ENCODE measurements around the gene CCSER2. TPM values are rescaled to one million over a fixed set of nuclear protein-coding genes. Genes with fewer than 3 reads are reported as not detected.
A peak's percentile ranks its signal among the peaks of the same experiment; 100 is the strongest.
"Not testable (repeated sequence)": the region's sequence is repeated elsewhere in the genome, so short reads cannot be mapped to it uniquely, and the experiment has no call there.

Gene CCSER2
- polyA plus RNA-seq, 4 donors: 9.8 to 22.8 (median 16.2) TPM

- FAIRE-seq; H3K27ac ChIP-seq (ENCODE audit: low read depth in 1 of 3, low read length in 2 of 3): not testable (repeated sequence)
- 80 to 88% (median 85%) methylated on average over 9 of the region's 9 CpGs for WGBS, 3 donors
These were observed 1.4 kb upstream of the CCSER2 start for GRCh38 chr10:84326995-84327394.

DNA sequence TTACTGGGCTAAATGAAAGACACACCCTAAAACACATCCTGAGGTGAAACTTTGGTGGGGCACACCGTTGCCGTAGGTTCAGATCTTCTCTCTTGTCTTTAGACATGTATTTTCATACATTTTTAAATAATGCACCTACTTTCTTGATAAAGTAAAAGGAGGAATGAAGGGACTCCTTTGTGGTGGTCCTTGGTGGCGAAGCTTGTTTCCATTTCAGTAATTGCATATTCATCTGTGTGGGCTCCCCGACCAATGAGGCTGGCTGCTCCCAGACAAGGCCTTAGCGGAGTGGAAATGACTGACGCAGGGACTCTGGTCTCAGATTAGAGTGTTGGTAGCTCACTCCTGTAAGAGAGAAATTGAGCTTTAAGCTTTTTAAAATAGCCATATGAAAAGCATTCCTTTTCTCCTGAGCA, 815 bp downstream of the CCSER2 start:
- DNase-seq: peak in 1 of 2 donors; percentile 68
- Histone ChIP-seq H3K4me1 (ENCODE audit: control insufficient read depth in 3 of 3, insufficient read depth in 2 of 3, low read depth in 1 of 3, low read length in 2 of 3) (peaks cover 0 to 10% (median 7%) of the 10 kb centered on the region in 3 donors), H3K4me3 (ENCODE audit: low read depth in 1 of 3, low read length in 3 of 3) (peak overlapping the region; percentile 57 to 95 (median 75)), H3K36me3 (ENCODE audit: control insufficient read depth in 3 of 3, insufficient read depth in 2 of 3, low read depth in 1 of 3, low read length in 3 of 3) (no peaks in the 10 kb centered on the region), H3K9me3 (ENCODE audit: control insufficient read depth in 2 of 2, insufficient read depth in 1 of 2, low read depth in 1 of 2, low read length in 1 of 2) (no peaks in the 10 kb centered on the region), H3K27me3 (ENCODE audit: control insufficient read depth in 3 of 3, insufficient read depth in 3 of 3, low read length in 3 of 3) (no peaks in the 10 kb centered on the region), H3K27ac (ENCODE audit: low read depth in 1 of 3, low read length in 2 of 3) (peak overlapping the region; percentile 61 to 98 (median 88))
- FAIRE-seq: no peak
- WGBS, 3 donors: 0 to 3% (median 2%) methylated on average over 6 of the region's 6 CpGs

More at GRCh38 chr10:84326995-84327394, 1.4 kb upstream of the CCSER2 start:
- not testable (repeated sequence) for DNase-seq; H3K36me3 ChIP-seq (ENCODE audit: control insufficient read depth in 3 of 3, insufficient read depth in 2 of 3, low read depth in 1 of 3, low read length in 3 of 3); H3K9me3 ChIP-seq (ENCODE audit: control insufficient read depth in 2 of 2, insufficient read depth in 1 of 2, low read depth in 1 of 2, low read length in 1 of 2); H3K4me3 ChIP-seq (ENCODE audit: low read depth in 1 of 3, low read length in 3 of 3); H3K4me1 ChIP-seq (ENCODE audit: control insufficient read depth in 3 of 3, insufficient read depth in 2 of 3, low read depth in 1 of 3, low read length in 2 of 3); H3K27me3 ChIP-seq (ENCODE audit: control insufficient read depth in 3 of 3, insufficient read depth in 3 of 3, low read length in 3 of 3)

- DNase-seq (peak in 1 of 2 donors; percentile 50), FAIRE-seq (no peak)
- H3K27ac ChIP-seq (ENCODE audit: low read depth in 1 of 3, low read length in 2 of 3): peak overlapping the region in 2 of 3 donors; percentile 65 to 76
- peak overlapping the region in 1 of 3 donors; percentile 75 for H3K4me3 ChIP-seq (ENCODE audit: low read depth in 1 of 3, low read length in 3 of 3)
- WGBS, 3 donors: 73 to 75% (median 73%) methylated on average over 7 of the region's 7 CpGs
- H3K9me3 ChIP-seq (ENCODE audit: control insufficient read depth in 2 of 2, insufficient read depth in 1 of 2, low read depth in 1 of 2, low read length in 1 of 2): no peaks in the 10 kb centered on the region
- H3K36me3 ChIP-seq (ENCODE audit: control insufficient read depth in 3 of 3, insufficient read depth in 2 of 3, low read depth in 1 of 3, low read length in 3 of 3): no peaks in the 10 kb centered on the region
- H3K4me1 ChIP-seq (ENCODE audit: control insufficient read depth in 3 of 3, insufficient read depth in 2 of 3, low read depth in 1 of 3, low read length in 2 of 3): peaks cover 0 to 10% (median 7%) of the 10 kb centered on the region in 3 donors
- no peaks in the 10 kb centered on the region for H3K27me3 ChIP-seq (ENCODE audit: control insufficient read depth in 3 of 3, insufficient read depth in 3 of 3, low read length in 3 of 3)
These were observed 1.7 kb downstream of the CCSER2 start for GRCh38 chr10:84329986-84330651.

- no peaks in the 10 kb centered on the region for H3K9me3 ChIP-seq (ENCODE audit: control insufficient read depth in 2 of 2, insufficient read depth in 1 of 2, low read depth in 1 of 2, low read length in 1 of 2)
- H3K27me3 ChIP-seq (ENCODE audit: control insufficient read depth in 3 of 3, insufficient read depth in 3 of 3, low read length in 3 of 3): no peaks in the 10 kb centered on the region
- 69 to 87% (median 85%) methylated on average over 2 of the region's 2 CpGs for WGBS, 3 donors
- peaks cover 3 to 10% (median 9%) of the 10 kb centered on the region in 3 donors for H3K4me1 ChIP-seq (ENCODE audit: control insufficient read depth in 3 of 3, insufficient read depth in 2 of 3, low read depth in 1 of 3, low read length in 2 of 3)
- no peaks in the 10 kb centered on the region for H3K36me3 ChIP-seq (ENCODE audit: control insufficient read depth in 3 of 3, insufficient read depth in 2 of 3, low read depth in 1 of 3, low read length in 3 of 3)
- peak overlapping the region in 1 of 3 donors; percentile 22 for H3K4me3 ChIP-seq (ENCODE audit: low read depth in 1 of 3, low read length in 3 of 3)
- DNase-seq (peak in 1 of 2 donors; percentile 41), FAIRE-seq (no peak)
- peak overlapping the region in 2 of 3 donors; percentile 25 to 61 for H3K27ac ChIP-seq (ENCODE audit: low read depth in 1 of 3, low read length in 2 of 3)
These were observed 2.7 kb downstream of the CCSER2 start for GRCh38 chr10:84331091-84331490.

GRCh38 chr10:84333864-84334451, 5.6 kb downstream of the CCSER2 start:
- DNase-seq (peak in 1 of 2 donors; percentile 31), FAIRE-seq (no peak)
- H3K4me3 ChIP-seq (ENCODE audit: low read depth in 1 of 3, low read length in 3 of 3): no peak overlapping the region
- H3K27ac ChIP-seq (ENCODE audit: low read depth in 1 of 3, low read length in 2 of 3): no peak overlapping the region
- WGBS, 3 donors: 72 to 79% (median 74%) methylated on average over 2 of the region's 2 CpGs
- H3K9me3 ChIP-seq (ENCODE audit: control insufficient read depth in 2 of 2, insufficient read depth in 1 of 2, low read depth in 1 of 2, low read length in 1 of 2): no peaks in the 10 kb centered on the region
- H3K27me3 ChIP-seq (ENCODE audit: control insufficient read depth in 3 of 3, insufficient read depth in 3 of 3, low read length in 3 of 3): no peaks in the 10 kb centered on the region
- no peaks in the 10 kb centered on the region for H3K36me3 ChIP-seq (ENCODE audit: control insufficient read depth in 3 of 3, insufficient read depth in 2 of 3, low read depth in 1 of 3, low read length in 3 of 3)
- H3K4me1 ChIP-seq (ENCODE audit: control insufficient read depth in 3 of 3, insufficient read depth in 2 of 3, low read depth in 1 of 3, low read length in 2 of 3): peaks cover 3 to 10% (median 9%) of the 10 kb centered on the region in 3 donors

DNA sequence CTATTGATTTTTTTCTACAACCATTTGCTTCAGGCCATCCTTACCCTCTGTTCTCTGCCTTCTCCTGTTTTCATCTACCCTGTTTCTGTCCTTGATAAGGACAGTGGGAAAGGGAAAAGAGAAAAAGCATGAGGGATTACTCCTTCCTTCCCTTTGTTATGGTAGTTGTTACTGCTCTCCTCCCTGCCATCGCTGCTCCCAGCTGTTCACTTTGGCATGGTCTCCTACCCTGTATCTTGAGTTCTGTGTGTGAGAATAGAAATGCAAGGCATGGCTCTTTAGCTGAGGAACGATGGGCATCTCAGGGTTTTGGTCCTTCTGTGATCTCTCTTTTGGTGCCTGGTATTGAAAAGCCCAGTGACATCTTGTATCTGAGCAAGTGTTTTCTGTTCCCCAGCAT, 6.4 kb downstream of the CCSER2 start:
- Histone ChIP-seq H3K27ac (ENCODE audit: low read depth in 1 of 3, low read length in 2 of 3) (no peak overlapping the region), H3K36me3 (ENCODE audit: control insufficient read depth in 3 of 3, insufficient read depth in 2 of 3, low read depth in 1 of 3, low read length in 3 of 3) (no peaks in the 10 kb centered on the region), H3K9me3 (ENCODE audit: control insufficient read depth in 2 of 2, insufficient read depth in 1 of 2, low read depth in 1 of 2, low read length in 1 of 2) (no peaks in the 10 kb centered on the region), H3K27me3 (ENCODE audit: control insufficient read depth in 3 of 3, insufficient read depth in 3 of 3, low read length in 3 of 3) (no peaks in the 10 kb centered on the region), H3K4me3 (ENCODE audit: low read depth in 1 of 3, low read length in 3 of 3) (no peak overlapping the region), H3K4me1 (ENCODE audit: control insufficient read depth in 3 of 3, insufficient read depth in 2 of 3, low read depth in 1 of 3, low read length in 2 of 3) (peaks cover 3 to 9% (median 5%) of the 10 kb centered on the region in 3 donors)
- FAIRE-seq: no peak
- DNase-seq: no peak
- 76 to 94% (median 92%) methylated on average over 2 of the region's 2 CpGs for WGBS, 3 donors

DNA sequence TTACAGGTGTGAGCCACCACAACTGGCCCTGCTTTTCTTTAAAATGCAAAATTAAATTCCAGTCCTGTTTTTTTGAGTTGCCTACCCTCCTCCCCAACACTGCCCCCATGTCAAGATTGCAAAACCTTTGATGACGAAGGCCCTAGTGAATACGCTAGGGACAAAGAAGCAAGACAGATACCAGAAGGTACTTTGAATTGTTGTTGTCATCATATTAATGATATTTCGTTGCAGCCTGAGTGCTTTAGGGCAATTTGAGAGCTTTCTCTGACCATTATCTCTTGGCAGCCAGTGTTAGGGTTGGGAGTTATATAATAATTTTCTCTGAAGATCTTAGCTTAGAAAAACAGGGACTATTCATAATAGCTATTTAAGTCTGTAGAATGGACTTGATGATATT, 7.1 kb downstream of the CCSER2 start:
- FAIRE-seq (no peak), DNase-seq (no peak)
- Histone ChIP-seq H3K36me3 (ENCODE audit: control insufficient read depth in 3 of 3, insufficient read depth in 2 of 3, low read depth in 1 of 3, low read length in 3 of 3) (no peaks in the 10 kb centered on the region), H3K27ac (ENCODE audit: low read depth in 1 of 3, low read length in 2 of 3) (no peak overlapping the region), H3K4me1 (ENCODE audit: control insufficient read depth in 3 of 3, insufficient read depth in 2 of 3, low read depth in 1 of 3, low read length in 2 of 3) (peaks cover 3 to 10% (median 5%) of the 10 kb centered on the region in 3 donors), H3K27me3 (ENCODE audit: control insufficient read depth in 3 of 3, insufficient read depth in 3 of 3, low read length in 3 of 3) (no peaks in the 10 kb centered on the region), H3K9me3 (ENCODE audit: control insufficient read depth in 2 of 2, insufficient read depth in 1 of 2, low read depth in 1 of 2, low read length in 1 of 2) (no peaks in the 10 kb centered on the region), H3K4me3 (ENCODE audit: low read depth in 1 of 3, low read length in 3 of 3) (no peak overlapping the region)
- 69 to 77% (median 75%) methylated on average over 3 of the region's 3 CpGs for WGBS, 3 donors

- H3K27ac ChIP-seq (ENCODE audit: low read depth in 1 of 3, low read length in 2 of 3): no peak overlapping the region
- H3K27me3 ChIP-seq (ENCODE audit: control insufficient read depth in 3 of 3, insufficient read depth in 3 of 3, low read length in 3 of 3): no peaks in the 10 kb centered on the region
- no peaks in the 10 kb centered on the region for H3K36me3 ChIP-seq (ENCODE audit: control insufficient read depth in 3 of 3, insufficient read depth in 2 of 3, low read depth in 1 of 3, low read length in 3 of 3)
- no peaks in the 10 kb centered on the region for H3K9me3 ChIP-seq (ENCODE audit: control insufficient read depth in 2 of 2, insufficient read depth in 1 of 2, low read depth in 1 of 2, low read length in 1 of 2)
- DNase-seq (no peak), FAIRE-seq (no peak)
- 85 to 95% (median 94%) methylated on average over 5 of the region's 5 CpGs for WGBS, 3 donors
- H3K4me3 ChIP-seq (ENCODE audit: low read depth in 1 of 3, low read length in 3 of 3): no peak overlapping the region
- peaks cover 3 to 7% (median 6%) of the 10 kb centered on the region in 3 donors for H3K4me1 ChIP-seq (ENCODE audit: control insufficient read depth in 3 of 3, insufficient read depth in 2 of 3, low read depth in 1 of 3, low read length in 2 of 3)
These were observed 8.2 kb downstream of the CCSER2 start for GRCh38 chr10:84336406-84337090.
